Panc1 (cell line): ENCODE measurements around the gene LRP5.

Experiments used
- POLR2AphosphoS5 ChIP-seq: IDR thresholded peaks from 2 replicates; pipeline ENCODE4 v1.6.1; 2012; ENCODE audit warnings: mild to moderate bottlenecking, low read depth, low read length, moderate library complexity
- TCF7L2 ChIP-seq: IDR thresholded peaks from 2 replicates; pipeline ENCODE4 v1.6.1; 2011; ENCODE audit warnings: mild to moderate bottlenecking, low read depth, low read length, inconsistent platforms
- TF ChIP-seq, protein P1 (sequence below): fragments of 450-650 bp; IDR thresholded peaks from 2 replicates; pipeline ENCODE4 v1.5.1; 2017; ENCODE audit warnings: mild to moderate bottlenecking
- TF ChIP-seq, protein P2 (sequence below), 2 experiments: IDR thresholded peaks; 2 replicates each; pipeline ENCODE4 v1.6.1; 2011 to 2012; ENCODE audit warnings: low read depth in 2 of 2, control low read depth in 1 of 2, low read length in 1 of 2, mild to moderate bottlenecking in 1 of 2, moderate library complexity in 1 of 2; ENCODE audit not compliant: insufficient read depth in 1 of 2

DNA sequence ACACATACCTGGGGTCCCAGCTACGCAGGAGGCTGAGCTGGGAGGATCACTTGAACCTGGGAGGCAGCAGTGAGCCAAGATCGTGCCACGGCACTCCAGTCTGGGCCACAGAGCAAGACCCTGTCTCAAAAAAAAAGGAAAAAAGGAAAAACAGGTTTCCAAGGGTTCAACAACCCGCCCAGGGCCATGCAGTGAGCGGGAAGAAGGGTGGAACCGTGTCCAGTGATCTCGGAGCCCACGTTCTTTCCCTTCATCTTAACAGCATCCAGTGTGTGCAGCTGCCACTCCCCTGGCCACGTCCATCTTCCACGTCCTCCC, 14.9 kb upstream of the LRP5 start:
- TF ChIP-seq, protein P1, sequence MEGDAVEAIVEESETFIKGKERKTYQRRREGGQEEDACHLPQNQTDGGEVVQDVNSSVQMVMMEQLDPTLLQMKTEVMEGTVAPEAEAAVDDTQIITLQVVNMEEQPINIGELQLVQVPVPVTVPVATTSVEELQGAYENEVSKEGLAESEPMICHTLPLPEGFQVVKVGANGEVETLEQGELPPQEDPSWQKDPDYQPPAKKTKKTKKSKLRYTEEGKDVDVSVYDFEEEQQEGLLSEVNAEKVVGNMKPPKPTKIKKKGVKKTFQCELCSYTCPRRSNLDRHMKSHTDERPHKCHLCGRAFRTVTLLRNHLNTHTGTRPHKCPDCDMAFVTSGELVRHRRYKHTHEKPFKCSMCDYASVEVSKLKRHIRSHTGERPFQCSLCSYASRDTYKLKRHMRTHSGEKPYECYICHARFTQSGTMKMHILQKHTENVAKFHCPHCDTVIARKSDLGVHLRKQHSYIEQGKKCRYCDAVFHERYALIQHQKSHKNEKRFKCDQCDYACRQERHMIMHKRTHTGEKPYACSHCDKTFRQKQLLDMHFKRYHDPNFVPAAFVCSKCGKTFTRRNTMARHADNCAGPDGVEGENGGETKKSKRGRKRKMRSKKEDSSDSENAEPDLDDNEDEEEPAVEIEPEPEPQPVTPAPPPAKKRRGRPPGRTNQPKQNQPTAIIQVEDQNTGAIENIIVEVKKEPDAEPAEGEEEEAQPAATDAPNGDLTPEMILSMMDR: no peak
- no peak for TF ChIP-seq TCF7L2
- no peak for TF ChIP-seq POLR2AphosphoS5
- TF ChIP-seq, protein P2, sequence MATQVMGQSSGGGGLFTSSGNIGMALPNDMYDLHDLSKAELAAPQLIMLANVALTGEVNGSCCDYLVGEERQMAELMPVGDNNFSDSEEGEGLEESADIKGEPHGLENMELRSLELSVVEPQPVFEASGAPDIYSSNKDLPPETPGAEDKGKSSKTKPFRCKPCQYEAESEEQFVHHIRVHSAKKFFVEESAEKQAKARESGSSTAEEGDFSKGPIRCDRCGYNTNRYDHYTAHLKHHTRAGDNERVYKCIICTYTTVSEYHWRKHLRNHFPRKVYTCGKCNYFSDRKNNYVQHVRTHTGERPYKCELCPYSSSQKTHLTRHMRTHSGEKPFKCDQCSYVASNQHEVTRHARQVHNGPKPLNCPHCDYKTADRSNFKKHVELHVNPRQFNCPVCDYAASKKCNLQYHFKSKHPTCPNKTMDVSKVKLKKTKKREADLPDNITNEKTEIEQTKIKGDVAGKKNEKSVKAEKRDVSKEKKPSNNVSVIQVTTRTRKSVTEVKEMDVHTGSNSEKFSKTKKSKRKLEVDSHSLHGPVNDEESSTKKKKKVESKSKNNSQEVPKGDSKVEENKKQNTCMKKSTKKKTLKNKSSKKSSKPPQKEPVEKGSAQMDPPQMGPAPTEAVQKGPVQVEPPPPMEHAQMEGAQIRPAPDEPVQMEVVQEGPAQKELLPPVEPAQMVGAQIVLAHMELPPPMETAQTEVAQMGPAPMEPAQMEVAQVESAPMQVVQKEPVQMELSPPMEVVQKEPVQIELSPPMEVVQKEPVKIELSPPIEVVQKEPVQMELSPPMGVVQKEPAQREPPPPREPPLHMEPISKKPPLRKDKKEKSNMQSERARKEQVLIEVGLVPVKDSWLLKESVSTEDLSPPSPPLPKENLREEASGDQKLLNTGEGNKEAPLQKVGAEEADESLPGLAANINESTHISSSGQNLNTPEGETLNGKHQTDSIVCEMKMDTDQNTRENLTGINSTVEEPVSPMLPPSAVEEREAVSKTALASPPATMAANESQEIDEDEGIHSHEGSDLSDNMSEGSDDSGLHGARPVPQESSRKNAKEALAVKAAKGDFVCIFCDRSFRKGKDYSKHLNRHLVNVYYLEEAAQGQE (IDR thresholded peaks at IDR 0.05; ENCODE audit: insufficient read depth in 1 of 2, low read depth in 2 of 2, low read length in 1 of 2): no peak
